Measurements from ENCODE around the gene CDC37. TPM values are rescaled to one million over a fixed set of nuclear protein-coding genes. Genes with fewer than 3 reads are reported as not detected.
"Not testable (repeated sequence)": the region's sequence is repeated elsewhere in the genome, so short reads cannot be mapped to it uniquely, and the experiment has no call there.

Gene CDC37
- total and polyA plus RNA-seq, 7 experiments from 2014 or later, result 62.8 to 229 (median 177) TPM

DNA sequence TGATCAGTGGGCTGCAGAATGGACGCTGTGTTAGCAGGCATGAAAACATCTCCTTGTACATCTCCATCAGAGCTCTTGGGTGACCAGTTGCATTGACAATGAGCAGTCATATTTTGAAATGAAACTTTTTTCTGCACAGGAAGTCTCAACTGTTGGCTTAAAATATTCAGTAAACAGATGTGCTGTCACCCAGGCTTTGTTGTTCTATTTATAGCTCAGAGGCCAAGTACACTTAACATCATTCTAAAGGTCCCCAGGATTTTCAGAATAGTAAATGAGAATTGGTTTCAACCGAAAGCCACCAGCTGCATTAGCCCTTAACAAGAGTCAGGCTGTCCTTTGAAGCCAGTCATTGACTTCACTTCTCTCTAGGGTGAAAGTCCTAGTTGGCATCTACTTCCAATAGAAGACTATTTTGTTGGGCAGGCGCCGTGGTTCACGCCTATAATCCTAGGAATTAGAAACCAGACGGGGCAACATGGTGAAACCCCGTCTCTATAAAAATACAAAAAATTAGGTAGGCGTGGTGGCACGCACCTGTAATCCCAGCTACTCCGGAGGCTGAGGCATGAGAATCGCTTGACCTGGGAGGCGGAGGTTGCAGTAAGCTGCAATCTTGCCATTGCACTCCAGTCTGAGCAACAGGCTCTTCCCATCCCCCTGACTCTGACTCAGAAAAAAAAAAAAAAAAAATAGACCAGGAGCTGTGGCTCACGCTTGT lies 9.1 kb upstream of the CDC37 start:
- Mint-ChIP-seq H3K4me3 (peak overlapping the region in 6 of 10 donors; percentile 14 to 81 (median 46)), H3K9me3 (peaks cover 0 to 7% (median 0%) of the 10 kb centered on the region in 11 donors), H3K4me1 (peaks cover 10 to 72% (median 43%) of the 10 kb centered on the region in 7 donors), H3K27me3 (peaks cover 0 to 7% (median 4%) of the 10 kb centered on the region in 5 donors), H3K27ac (peak overlapping the region in 8 of 9 donors; percentile 17 to 90 (median 56)), H3K36me3 (peaks cover 0 to 25% (median 0%) of the 10 kb centered on the region in 5 donors)
- ChIA-PET CTCF (interaction anchor here (0.6 to 7.7 kb wide), 7 partner anchors 7 to 124 kb away, joined by 3 to 97 read pairs (median 3); partner anchors contain the start of gene CDC37), POLR2A (interaction anchor here (0.6 to 0.8 kb wide), 3 partner anchors 9 to 415 kb away, joined by 3 to 4 read pairs (median 4); no protein-coding TSS in a partner anchor)
- peaks cover 31 to 51% of the 10 kb centered on the region in 2 donors for H3K4me1 ChIP-seq (ENCODE audit: control insufficient read depth in 2 of 2, insufficient read depth in 2 of 2, low read length in 2 of 2)
- no peaks in the 10 kb centered on the region for H3K9me3 ChIP-seq (ENCODE audit: control insufficient read depth in 2 of 3, low read length in 3 of 3)
- peaks cover 3 to 5% of the 10 kb centered on the region in 2 donors for H3K27me3 ChIP-seq (ENCODE audit: control insufficient read depth in 2 of 2, insufficient read depth in 2 of 2, low read length in 2 of 2)
- no peak overlapping the region for H3K27ac ChIP-seq (ENCODE audit: low read depth, low read length)
- intact Hi-C loops (cut with micrococcal nuclease), result no loop called here
- ATAC-seq (no peak), DNase-seq (peak in 3 of 9 donors; percentile 42 to 61 (median 47))
- H3K4me3 ChIP-seq (ENCODE audit: low read length), result peak overlapping the region; percentile 23
- H3K36me3 ChIP-seq (ENCODE audit: control insufficient read depth in 2 of 3, insufficient read depth in 3 of 3, low read length in 3 of 3), result no peaks in the 10 kb centered on the region

DNA sequence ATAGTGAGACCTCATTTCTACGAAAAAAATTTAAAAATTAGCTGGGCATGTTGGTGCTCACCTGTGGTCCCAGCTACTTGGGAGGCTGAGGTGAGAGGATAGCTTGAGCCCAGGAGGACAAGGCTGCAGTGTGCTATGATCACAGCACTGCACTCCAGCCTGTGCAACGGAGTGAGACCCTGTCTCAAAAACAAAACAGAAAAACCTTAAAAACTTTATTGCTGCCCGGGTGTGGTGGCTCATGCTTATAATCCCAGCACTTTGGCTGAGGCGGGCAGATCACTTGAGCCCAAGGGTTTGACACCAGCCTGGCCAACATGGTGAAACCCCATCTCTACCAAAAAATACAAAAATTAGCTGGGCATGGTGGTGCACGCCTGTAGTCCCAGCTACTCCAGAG lies 7.9 kb upstream of the CDC37 start:
- CTCF ChIA-PET, result interaction anchor here (0.6 kb wide), 1 partner anchor 52 kb away, joined by 3 read pairs; no protein-coding TSS in a partner anchor

DNA sequence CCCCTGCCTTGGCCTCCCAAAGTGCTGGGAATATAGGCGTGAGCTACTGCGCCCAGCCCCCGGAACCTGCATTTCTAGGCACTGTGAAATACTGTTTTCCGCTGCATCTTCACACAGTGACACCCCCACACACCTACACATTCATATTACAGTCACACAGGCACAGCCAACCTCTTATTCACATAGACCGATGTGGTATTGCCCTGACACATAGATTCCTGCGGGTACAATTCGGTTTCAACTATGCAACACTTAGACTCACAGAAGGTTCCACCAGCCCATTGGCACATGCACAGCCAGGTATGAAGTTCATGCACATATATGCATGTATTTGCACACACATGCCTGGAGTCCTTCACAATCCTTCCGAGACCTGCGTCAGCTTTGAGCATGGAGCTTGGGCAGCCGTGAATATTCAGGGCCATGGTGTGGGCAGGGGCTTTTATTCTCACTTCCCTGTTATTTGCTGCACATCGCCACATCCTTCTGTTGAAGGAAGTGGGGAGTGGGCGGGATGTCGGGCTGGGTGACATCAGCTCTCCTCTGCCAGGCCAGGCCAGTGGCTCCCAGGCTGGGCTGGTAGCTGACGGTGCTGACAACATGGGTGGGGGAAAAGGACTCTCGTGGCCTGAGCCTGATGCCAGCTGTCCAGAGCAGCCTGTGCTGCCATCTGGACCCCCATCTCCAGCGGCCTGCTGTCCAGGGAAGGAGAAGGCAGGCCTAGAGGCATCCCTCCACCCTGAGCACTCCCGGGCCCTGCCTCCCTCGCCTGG lies 5.4 kb upstream of the CDC37 start:
- peak overlapping the region; percentile 56 for H3K27ac ChIP-seq (ENCODE audit: low read depth, low read length)
- no peaks in the 10 kb centered on the region for H3K27me3 ChIP-seq (ENCODE audit: control insufficient read depth in 2 of 2, insufficient read depth in 2 of 2, low read length in 2 of 2)
- peak overlapping the region; percentile 62 to 94 (median 84) for H3K27ac Mint-ChIP-seq
- peaks cover 0 to 3% (median 0%) of the 10 kb centered on the region in 5 donors for H3K27me3 Mint-ChIP-seq
- peak; percentile 54 for ATAC-seq
- H3K36me3 Mint-ChIP-seq, result peaks cover 0 to 15% (median 0%) of the 10 kb centered on the region in 5 donors
- H3K4me1 ChIP-seq (ENCODE audit: control insufficient read depth in 2 of 2, insufficient read depth in 2 of 2, low read length in 2 of 2), result peaks cover 50 to 67% of the 10 kb centered on the region in 2 donors
- DNase-seq, result peak in 4 of 9 donors; percentile 36 to 77 (median 45)
- no peaks in the 10 kb centered on the region for H3K36me3 ChIP-seq (ENCODE audit: control insufficient read depth in 2 of 3, insufficient read depth in 3 of 3, low read length in 3 of 3)
- POLR2A ChIA-PET, result interaction anchor here (0.8 to 1.2 kb wide), 2 partner anchors 15 to 28 kb away, joined by 3 read pairs; partner anchors contain the start of gene TYK2
- CTCF ChIA-PET, result interaction anchor here (1.0 to 7.5 kb wide), 3 partner anchors 7 to 545 kb away, joined by 4 to 97 read pairs (median 5); no protein-coding TSS in a partner anchor
- intact Hi-C loops (cut with micrococcal nuclease), result loop anchor here (1.0 to 10.0 kb wide), 2 partner anchors 8 to 686 kb away; no protein-coding TSS in a partner anchor
- H3K4me1 Mint-ChIP-seq, result peaks cover 16 to 80% (median 66%) of the 10 kb centered on the region in 7 donors
- no peaks in the 10 kb centered on the region for H3K9me3 ChIP-seq (ENCODE audit: control insufficient read depth in 2 of 3, low read length in 3 of 3)
- peak overlapping the region; percentile 9 for H3K4me3 ChIP-seq (ENCODE audit: low read length)
- H3K9me3 Mint-ChIP-seq, result peaks cover 0 to 1% (median 0%) of the 10 kb centered on the region in 11 donors
- H3K4me3 Mint-ChIP-seq, result peak overlapping the region; percentile 59 to 89 (median 65)

More for the DNA sequence above, 7.9 kb upstream of the CDC37 start:
- peak overlapping the region in 7 of 9 donors; percentile 12 to 90 (median 37) for H3K27ac Mint-ChIP-seq
- POLR2A ChIA-PET, result interaction anchor here (0.6 kb wide), 2 partner anchors 191 to 435 kb away, joined by 3 read pairs; no protein-coding TSS in a partner anchor
- H3K4me1 ChIP-seq (ENCODE audit: control insufficient read depth in 2 of 2, insufficient read depth in 2 of 2, low read length in 2 of 2), result peaks cover 29 to 51% of the 10 kb centered on the region in 2 donors
- intact Hi-C loops (cut with micrococcal nuclease); H3K27me3 Mint-ChIP-seq; DNase-seq; H3K9me3 Mint-ChIP-seq; H3K27me3 ChIP-seq (ENCODE audit: control insufficient read depth in 2 of 2, insufficient read depth in 2 of 2, low read length in 2 of 2); H3K27ac ChIP-seq (ENCODE audit: low read depth, low read length); H3K9me3 ChIP-seq (ENCODE audit: control insufficient read depth in 2 of 3, low read length in 3 of 3); H3K4me3 ChIP-seq (ENCODE audit: low read length); ATAC-seq; H3K36me3 ChIP-seq (ENCODE audit: control insufficient read depth in 2 of 3, insufficient read depth in 3 of 3, low read length in 3 of 3): not testable (repeated sequence)
- peaks cover 10 to 74% (median 48%) of the 10 kb centered on the region in 7 donors for H3K4me1 Mint-ChIP-seq
- peak overlapping the region in 1 of 10 donors; percentile 25 for H3K4me3 Mint-ChIP-seq
- H3K36me3 Mint-ChIP-seq, result peaks cover 0 to 22% (median 0%) of the 10 kb centered on the region in 5 donors

GRCh38 chr19:10407096-10407495 lies 3.8 kb upstream of the CDC37 start:
- peaks cover 52 to 64% of the 10 kb centered on the region in 2 donors for H3K4me1 ChIP-seq (ENCODE audit: control insufficient read depth in 2 of 2, insufficient read depth in 2 of 2, low read length in 2 of 2)
- H3K36me3 ChIP-seq (ENCODE audit: control insufficient read depth in 2 of 3, insufficient read depth in 3 of 3, low read length in 3 of 3), result peaks cover 0 to 4% (median 0%) of the 10 kb centered on the region in 3 experiments
- no peak for ATAC-seq
- Mint-ChIP-seq H3K9me3 (peaks cover 0 to 2% (median 0%) of the 10 kb centered on the region in 11 donors), H3K27ac (peak overlapping the region in 6 of 9 donors; percentile 13 to 80 (median 44)), H3K36me3 (peaks cover 0 to 19% (median 0%) of the 10 kb centered on the region in 5 donors), H3K27me3 (peaks cover 0 to 3% (median 0%) of the 10 kb centered on the region in 5 donors), H3K4me3 (peak overlapping the region in 4 of 10 donors; percentile 19 to 62 (median 44)), H3K4me1 (peaks cover 24 to 77% (median 71%) of the 10 kb centered on the region in 7 donors)
- ChIA-PET CTCF (interaction anchor here (1.2 to 7.5 kb wide), 3 partner anchors 9 to 17 kb away, joined by 3 to 97 read pairs (median 8); no protein-coding TSS in a partner anchor), POLR2A (interaction anchor here (1.6 to 2.6 kb wide), 2 partner anchors 14 to 17 kb away, joined by 5 to 10 read pairs; partner anchors contain the start of gene PDE4A)
- no peak overlapping the region for H3K4me3 ChIP-seq (ENCODE audit: low read length)
- H3K27me3 ChIP-seq (ENCODE audit: control insufficient read depth in 2 of 2, insufficient read depth in 2 of 2, low read length in 2 of 2), result no peaks in the 10 kb centered on the region
- peak overlapping the region; percentile 3 for H3K27ac ChIP-seq (ENCODE audit: low read depth, low read length)
- intact Hi-C loops (cut with micrococcal nuclease), result loop anchor here in 1 of 2 donors (10.0 kb wide), 1 partner anchor 688 kb away; no protein-coding TSS in a partner anchor
- no peak for DNase-seq
- no peaks in the 10 kb centered on the region for H3K9me3 ChIP-seq (ENCODE audit: control insufficient read depth in 2 of 3, low read length in 3 of 3)

- peaks cover 33 to 78% (median 73%) of the 10 kb centered on the region in 7 donors for H3K4me1 Mint-ChIP-seq
- H3K27me3 ChIP-seq (ENCODE audit: control insufficient read depth in 2 of 2, insufficient read depth in 2 of 2, low read length in 2 of 2), result no peaks in the 10 kb centered on the region
- H3K4me3 ChIP-seq (ENCODE audit: low read length), result no peak overlapping the region
- no peaks in the 10 kb centered on the region for H3K9me3 ChIP-seq (ENCODE audit: control insufficient read depth in 2 of 3, low read length in 3 of 3)
- peak overlapping the region in 5 of 9 donors; percentile 16 to 95 (median 87) for H3K27ac Mint-ChIP-seq
- CTCF ChIA-PET, result interaction anchor here (0.6 to 7.5 kb wide), 8 partner anchors 9 to 206 kb away, joined by 3 to 97 read pairs (median 6); no protein-coding TSS in a partner anchor
- POLR2A ChIA-PET, result interaction anchor here (0.6 to 4.3 kb wide), 5 partner anchors 8 to 28 kb away, joined by 3 to 32 read pairs (median 5); partner anchors contain the start of gene PDE4A
- H3K36me3 ChIP-seq (ENCODE audit: control insufficient read depth in 2 of 3, insufficient read depth in 3 of 3, low read length in 3 of 3), result peaks cover 0 to 4% (median 0%) of the 10 kb centered on the region in 3 experiments
- peaks cover 60 to 68% of the 10 kb centered on the region in 2 donors for H3K4me1 ChIP-seq (ENCODE audit: control insufficient read depth in 2 of 2, insufficient read depth in 2 of 2, low read length in 2 of 2)
- no peak for ATAC-seq
- H3K36me3 Mint-ChIP-seq, result peaks cover 0 to 18% (median 0%) of the 10 kb centered on the region in 5 donors
- intact Hi-C loops (cut with micrococcal nuclease), result loop anchor here in 1 of 2 donors (10.0 kb wide), 1 partner anchor 689 kb away; no protein-coding TSS in a partner anchor
- no peak for DNase-seq
- peaks cover 0 to 2% (median 0%) of the 10 kb centered on the region in 11 donors for H3K9me3 Mint-ChIP-seq
- H3K4me3 Mint-ChIP-seq, result peak overlapping the region in 3 of 10 donors; percentile 14 to 95 (median 90)
- H3K27ac ChIP-seq (ENCODE audit: low read depth, low read length), result no peak overlapping the region
- peaks cover 0 to 3% (median 0%) of the 10 kb centered on the region in 5 donors for H3K27me3 Mint-ChIP-seq
These were observed 2.8 kb upstream of the CDC37 start for GRCh38 chr19:10406191-10406590.

Data from naive thymus-derived CD4-positive, alpha-beta T cell (primary cell).